Measurements from ENCODE around the gene DNASE1L2. TPM values are rescaled to one million over a fixed set of nuclear protein-coding genes. Genes with fewer than 3 reads are reported as not detected.

DNASE1L2 gene
- total RNA-seq, 1 experiment from 2014 or later: 0.27 TPM

- no peak for TF ChIP-seq CTCF (IDR thresholded peaks at IDR 0.05; ENCODE audit: insufficient read depth in 1 of 2, low read depth in 1 of 2, low read length in 1 of 2, severe bottlenecking in 1 of 2, unreplicated experiment in 1 of 2)
- H3K4me1 Mint-ChIP-seq (ENCODE audit: low read depth, unreplicated experiment): no peaks in the 10 kb centered on the region
- POLR2A ChIA-PET: no interaction called here
- Histone ChIP-seq H3K9me3 (no peaks in the 10 kb centered on the region), H3K4me3 (ENCODE audit: low read depth, low read length) (no peak overlapping the region), H3K36me3 (ENCODE audit: control insufficient read depth, insufficient read depth, low read length) (no peaks in the 10 kb centered on the region; the same call in none of the 2 replicates), H3K27me3 (replicated peaks; ENCODE audit: control insufficient read depth, insufficient read depth, low read length) (no peaks in the 10 kb centered on the region), H3K4me1 (no peaks in the 10 kb centered on the region)
- no peak overlapping the region for H3K27ac Mint-ChIP-seq (ENCODE audit: unreplicated experiment)
- H3K36me3 Mint-ChIP-seq (ENCODE audit: insufficient read depth, unreplicated experiment): peaks cover 72% of the 10 kb centered on the region
- no peaks in the 10 kb centered on the region for H3K27me3 Mint-ChIP-seq (ENCODE audit: insufficient read depth, unreplicated experiment)
- CTCF ChIA-PET: no interaction called here
- DNase-seq: no peak
- no TSS peak for BruUV-seq (replicated peaks)
- no peak overlapping the region for H3K4me3 Mint-ChIP-seq (ENCODE audit: unreplicated experiment)
- no peaks in the 10 kb centered on the region for H3K9me3 Mint-ChIP-seq (ENCODE audit: unreplicated experiment)
- intact Hi-C loops (cut with micrococcal nuclease; ENCODE audit: unreplicated experiment): no loop called here
These were observed 8.9 kb downstream of the DNASE1L2 start for GRCh38 chr16:2244926-2245795.

- no peak overlapping the region for H3K27ac Mint-ChIP-seq (ENCODE audit: unreplicated experiment)
- H3K27me3 ChIP-seq (replicated peaks; ENCODE audit: control insufficient read depth, insufficient read depth, low read length): no peaks in the 10 kb centered on the region
- peaks cover 84% of the 10 kb centered on the region for H3K36me3 Mint-ChIP-seq (ENCODE audit: insufficient read depth, unreplicated experiment)
- intact Hi-C loops (cut with micrococcal nuclease; ENCODE audit: unreplicated experiment): no loop called here
- ChIA-PET POLR2A (no interaction called here), CTCF (interaction anchor here (0.7 kb wide), 1 partner anchor 20 kb away, joined by 4 read pairs; no protein-coding TSS in a partner anchor)
- H3K36me3 ChIP-seq (ENCODE audit: control insufficient read depth, insufficient read depth, low read length): no peaks in the 10 kb centered on the region; the same call in none of the 2 replicates
- no peak overlapping the region for H3K4me3 Mint-ChIP-seq (ENCODE audit: unreplicated experiment)
- H3K4me3 ChIP-seq (ENCODE audit: low read depth, low read length): no peak overlapping the region
- no peak for TF ChIP-seq CTCF (IDR thresholded peaks at IDR 0.05; ENCODE audit: insufficient read depth in 1 of 2, low read depth in 1 of 2, low read length in 1 of 2, severe bottlenecking in 1 of 2, unreplicated experiment in 1 of 2)
- no TSS peak for BruUV-seq (replicated peaks)
- H3K9me3 ChIP-seq: no peaks in the 10 kb centered on the region
- H3K27me3 Mint-ChIP-seq (ENCODE audit: insufficient read depth, unreplicated experiment): no peaks in the 10 kb centered on the region
- H3K4me1 ChIP-seq: no peaks in the 10 kb centered on the region
- H3K4me1 Mint-ChIP-seq (ENCODE audit: low read depth, unreplicated experiment): no peaks in the 10 kb centered on the region
- DNase-seq: no peak
- H3K9me3 Mint-ChIP-seq (ENCODE audit: unreplicated experiment): no peaks in the 10 kb centered on the region
These were observed 10.1 kb downstream of the DNASE1L2 start for GRCh38 chr16:2246301-2246885.

- H3K27me3 ChIP-seq (replicated peaks; ENCODE audit: control insufficient read depth, insufficient read depth, low read length): no peaks in the 10 kb centered on the region
- CTCF ChIA-PET: interaction anchor here (0.6 to 2.2 kb wide), 8 partner anchors 10 to 300 kb away, joined by 3 to 29 read pairs (median 4); partner anchors contain the start of genes CASKIN1 and PGP
- intact Hi-C loops (cut with micrococcal nuclease; ENCODE audit: unreplicated experiment): no loop called here
These were observed 14.5 kb downstream of the DNASE1L2 start for GRCh38 chr16:2250652-2251295.

More at GRCh38 chr16:2250652-2251295, 14.5 kb downstream of the DNASE1L2 start:
- DNase-seq: peak in 1 of 2 experiments; percentile 55
- Mint-ChIP-seq H3K27me3 (ENCODE audit: insufficient read depth, unreplicated experiment) (no peaks in the 10 kb centered on the region), H3K4me1 (ENCODE audit: low read depth, unreplicated experiment) (peaks cover 7% of the 10 kb centered on the region), H3K27ac (ENCODE audit: unreplicated experiment) (peak overlapping the region; percentile 95), H3K36me3 (ENCODE audit: insufficient read depth, unreplicated experiment) (peaks cover 91% of the 10 kb centered on the region), H3K9me3 (ENCODE audit: unreplicated experiment) (no peaks in the 10 kb centered on the region), H3K4me3 (ENCODE audit: unreplicated experiment) (peak overlapping the region; percentile 89)
- Histone ChIP-seq H3K4me1 (peaks cover 7% of the 10 kb centered on the region), H3K36me3 (ENCODE audit: control insufficient read depth, insufficient read depth, low read length) (peaks cover 2% of the 10 kb centered on the region; the same call in 1 of the 2 replicates), H3K9me3 (no peaks in the 10 kb centered on the region), H3K4me3 (ENCODE audit: low read depth, low read length) (peak overlapping the region; percentile 69)
- BruUV-seq (replicated peaks): TSS peak; percentile 74
- TF ChIP-seq CTCF (IDR thresholded peaks at IDR 0.05; ENCODE audit: insufficient read depth in 1 of 2, low read depth in 1 of 2, low read length in 1 of 2, severe bottlenecking in 1 of 2, unreplicated experiment in 1 of 2): no peak
- POLR2A ChIA-PET: interaction anchor here (0.5 to 2.4 kb wide), 9 partner anchors 9 to 204 kb away, joined by 3 to 21 read pairs (median 8); partner anchors contain the start of genes PGP and TRAF7
